Activated CD4-positive, CD25-positive, alpha-beta regulatory T cell treated with anti-CD3 and anti-CD28 coated beads, Interleukin-2, amount 50 U/mL, for 24 hours (primary cell): ENCODE results near the gene RAB34.
"Not testable (repeated sequence)": the region's sequence is repeated elsewhere in the genome, so short reads cannot be mapped to it uniquely, and the experiment has no call there.

Experiments used
- ATAC-seq, 2 donors: fragments of 150-1000 bp; cut with Tn5 transposase; one replicate each; pipeline ENCODE4 v1.10.0; 2021; ENCODE audit warnings: mild to moderate bottlenecking in 1 of 2, moderate library complexity in 1 of 2

Gene RAB34

DNA sequence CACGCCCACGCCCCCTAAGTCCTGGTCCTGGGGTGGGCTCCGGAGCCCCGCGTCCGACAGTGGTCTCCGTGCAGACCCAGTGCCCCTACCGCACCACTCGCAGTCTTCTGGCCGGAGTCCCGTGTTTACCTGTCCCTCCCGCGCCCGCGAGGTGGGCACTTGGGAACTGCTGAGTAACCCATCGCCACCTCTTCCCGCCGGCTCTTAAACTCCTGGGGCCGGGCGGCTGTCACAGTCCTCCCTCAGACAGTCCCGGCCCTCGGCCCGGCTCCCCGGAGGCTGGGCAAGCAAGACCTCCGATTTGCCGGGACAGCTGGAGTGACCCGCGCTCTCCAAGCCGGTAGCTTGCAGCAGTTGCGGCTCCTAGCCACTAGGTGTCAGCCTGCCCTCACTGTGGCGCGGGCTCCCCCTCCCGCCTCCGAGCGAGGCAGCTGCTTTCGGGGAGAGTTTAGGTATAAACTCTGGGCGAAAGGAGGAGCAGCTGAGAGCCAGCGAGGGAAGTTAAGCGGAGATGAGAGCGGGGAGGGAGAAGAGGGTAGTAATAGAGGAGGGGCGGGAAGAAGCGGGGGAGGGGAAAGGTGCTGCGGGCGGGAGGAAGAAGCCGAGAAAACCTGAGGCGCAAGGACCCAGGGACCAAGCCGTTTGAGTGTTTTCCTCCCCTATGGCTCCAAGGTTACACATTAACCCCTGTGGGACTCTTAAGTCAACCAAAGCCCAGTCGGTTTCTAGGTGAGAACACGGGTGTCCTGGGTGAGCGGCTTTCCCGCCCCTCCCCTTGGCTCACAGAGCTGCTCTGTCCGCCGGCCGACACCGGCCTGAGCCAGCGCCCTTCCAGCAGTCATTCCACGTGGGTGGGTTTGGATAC, 9.2 kb upstream of the RAB34 start:
- peak; percentile 31 to 36 for ATAC-seq

DNA sequence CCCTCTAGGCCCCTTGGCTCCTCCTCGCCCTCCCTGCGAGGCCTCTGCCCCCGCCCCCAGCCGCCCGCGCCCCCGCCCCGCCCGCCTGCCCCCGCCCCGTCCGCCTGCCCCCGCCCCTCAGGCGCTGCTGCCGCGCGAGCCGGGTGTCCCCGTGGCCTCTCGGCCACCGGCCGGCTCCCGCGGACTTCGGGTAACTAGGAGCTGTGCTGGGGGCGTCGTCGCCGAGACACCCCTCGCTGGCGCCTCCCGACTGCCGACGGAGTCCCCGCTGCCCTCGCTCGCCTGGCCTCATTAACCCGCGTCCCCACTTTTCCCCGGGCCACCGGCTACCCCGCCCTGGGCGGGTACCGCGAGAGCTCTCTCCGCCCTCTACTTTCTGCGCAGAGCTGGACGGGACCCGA, 8.6 kb upstream of the RAB34 start, which contains the start of gene TLCD1:
Gene TLCD1 (minus strand): TSS at position 8 of the 401 bp plus-strand sequence. CDS start 136 bp downstream, outside the sequence.
- peak; percentile 42 to 46 for ATAC-seq

DNA sequence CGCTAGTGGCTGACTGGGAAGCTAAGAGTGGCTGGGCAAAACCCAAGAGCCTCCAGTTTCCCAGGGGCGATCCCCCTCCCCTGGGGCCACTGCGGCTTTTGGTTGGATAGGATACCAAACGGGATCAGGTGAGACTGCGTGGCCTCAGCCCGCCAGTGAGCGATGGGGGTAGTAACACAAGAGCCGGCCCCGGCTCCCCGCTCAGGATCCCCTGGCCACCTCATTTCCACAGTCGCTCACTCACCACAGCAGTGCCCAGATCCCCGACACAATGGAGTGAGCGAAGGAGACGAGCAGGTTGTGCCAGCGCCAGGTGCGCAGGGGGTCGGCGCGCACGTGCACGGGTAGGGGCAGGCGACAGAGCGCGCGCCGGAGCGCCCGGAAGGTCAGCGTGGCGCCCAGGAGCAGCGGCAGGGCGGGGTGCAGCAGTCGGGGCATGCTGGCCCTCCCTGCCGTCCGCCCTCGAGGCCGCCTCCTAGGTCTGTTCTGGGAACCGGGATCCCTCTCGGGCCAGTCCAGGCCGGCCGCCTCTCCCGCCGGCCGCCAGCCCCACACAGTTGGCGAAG, 8.1 kb upstream of the RAB34 start:
- peak; percentile 4 for ATAC-seq

- no peak for ATAC-seq
Observed at GRCh38 chr17:28725166-28725659, 7.5 kb upstream of the RAB34 start.

- ATAC-seq, result no peak
Observed at GRCh38 chr17:28724500-28725165, 7.0 kb upstream of the RAB34 start.

GRCh38 chr17:28723836-28724499, 6.3 kb upstream of the RAB34 start:
- not testable (repeated sequence) for ATAC-seq

GRCh38 chr17:28723159-28723835, 5.6 kb upstream of the RAB34 start:
- no peak for ATAC-seq

DNA sequence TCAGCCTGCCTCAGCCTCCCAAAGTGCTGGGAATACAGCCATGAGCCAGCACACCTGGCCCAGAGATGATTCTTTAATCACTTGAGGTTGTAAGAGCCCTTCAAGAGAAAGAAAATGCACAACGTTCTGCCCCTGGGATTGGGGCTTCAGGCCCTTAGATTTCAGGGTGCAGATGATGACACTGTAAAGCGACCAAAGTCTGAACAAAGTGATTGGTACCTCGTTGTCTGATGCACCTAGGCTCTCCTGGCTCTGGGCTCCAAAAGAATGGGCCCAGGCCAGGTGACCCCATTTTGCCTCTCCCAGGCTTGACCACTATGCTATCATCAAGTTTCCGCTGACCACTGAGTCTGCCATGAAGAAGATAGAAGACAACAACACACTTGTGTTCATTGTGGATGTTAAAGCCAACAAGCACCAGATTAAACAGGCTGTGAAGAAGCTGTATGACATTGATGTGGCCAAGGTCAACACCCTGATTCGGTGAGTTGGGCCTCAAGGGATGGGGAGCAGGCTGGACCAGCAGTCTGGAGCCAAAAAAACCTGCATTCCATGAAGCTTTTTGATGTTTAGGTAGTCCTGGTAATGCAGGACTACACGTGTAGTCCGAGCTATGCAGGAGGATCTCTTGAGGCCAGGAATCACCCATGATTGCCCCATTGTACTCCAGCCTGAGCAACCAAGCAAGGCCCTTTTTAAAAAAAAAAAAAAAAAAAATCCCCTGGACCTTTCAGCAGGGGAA, 4.9 kb upstream of the RAB34 start:
- no peak for ATAC-seq

GRCh38 chr17:28720997-28721329, 3.3 kb upstream of the RAB34 start:
- not testable (repeated sequence) for ATAC-seq

DNA sequence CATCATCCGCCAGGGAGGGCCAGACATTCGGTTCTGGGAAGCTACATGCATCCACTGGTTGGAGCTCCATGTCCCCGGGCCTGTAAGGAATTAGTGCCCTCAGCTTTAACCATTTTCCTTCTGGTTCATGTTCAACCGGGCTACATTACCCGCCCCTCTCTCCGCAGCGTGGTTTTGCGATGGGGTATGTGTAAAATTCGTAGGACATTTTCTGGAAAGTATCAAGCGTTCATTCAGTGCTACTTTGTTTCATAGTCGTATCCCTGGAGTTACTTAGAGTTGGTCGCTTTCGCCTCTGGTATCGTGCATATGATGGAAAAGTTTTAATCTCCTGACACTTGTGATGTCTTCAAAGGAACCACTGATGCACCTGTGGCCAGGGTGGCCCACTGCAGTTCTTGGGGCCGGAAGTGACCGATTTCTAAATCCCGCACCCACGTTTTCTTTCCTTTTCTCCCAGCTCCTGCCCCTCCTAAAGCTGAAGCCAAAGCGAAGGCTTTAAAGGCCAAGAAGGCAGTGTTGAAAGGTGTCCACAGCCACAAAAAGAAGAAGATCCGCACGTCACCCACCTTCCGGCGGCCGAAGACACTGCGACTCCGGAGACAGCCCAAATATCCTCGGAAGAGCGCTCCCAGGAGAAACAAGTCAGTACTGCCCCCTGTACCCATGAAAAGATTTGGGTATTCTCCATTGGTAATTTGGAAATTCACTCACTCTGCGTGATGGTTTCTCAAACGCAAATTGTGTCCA, 2.8 kb upstream of the RAB34 start:
- peak in 1 of 2 donors; percentile 14 for ATAC-seq

GRCh38 chr17:28719021-28719433, 1.4 kb upstream of the RAB34 start:
- ATAC-seq, result no peak

DNA sequence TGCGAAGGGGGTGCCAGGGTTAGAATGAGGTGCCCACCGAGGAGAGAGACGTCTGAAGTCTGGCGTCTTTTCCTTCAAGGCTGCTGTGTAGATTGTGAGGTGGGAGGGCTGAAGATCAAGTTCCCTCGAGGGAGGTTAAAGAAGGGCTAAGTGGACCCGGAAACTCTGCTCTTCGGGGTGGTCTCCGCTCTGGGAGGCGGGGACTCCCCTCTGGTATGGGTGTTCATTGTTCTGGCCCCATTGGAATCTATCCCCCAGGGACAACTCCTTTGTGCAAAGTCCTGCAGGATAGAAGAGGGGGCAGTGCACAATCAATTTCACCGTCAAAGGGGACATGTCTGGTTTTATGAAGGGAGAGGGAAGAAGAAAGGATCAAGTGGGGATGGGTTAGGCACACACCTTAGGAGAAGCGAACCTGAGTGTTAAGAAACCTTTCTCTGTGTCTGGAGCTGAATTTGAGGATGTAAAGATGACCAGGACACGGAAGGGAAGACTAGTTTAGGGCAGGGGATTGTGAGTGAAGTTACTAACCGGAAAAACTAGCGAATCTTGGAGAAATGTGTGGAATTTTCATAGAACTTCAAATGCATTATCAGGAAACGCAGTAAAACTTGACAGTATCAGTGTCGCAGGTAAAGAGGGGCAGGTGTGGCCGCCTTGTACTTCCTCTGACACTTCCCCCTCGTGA, 809 bp upstream of the RAB34 start:
- ATAC-seq, result no peak

DNA sequence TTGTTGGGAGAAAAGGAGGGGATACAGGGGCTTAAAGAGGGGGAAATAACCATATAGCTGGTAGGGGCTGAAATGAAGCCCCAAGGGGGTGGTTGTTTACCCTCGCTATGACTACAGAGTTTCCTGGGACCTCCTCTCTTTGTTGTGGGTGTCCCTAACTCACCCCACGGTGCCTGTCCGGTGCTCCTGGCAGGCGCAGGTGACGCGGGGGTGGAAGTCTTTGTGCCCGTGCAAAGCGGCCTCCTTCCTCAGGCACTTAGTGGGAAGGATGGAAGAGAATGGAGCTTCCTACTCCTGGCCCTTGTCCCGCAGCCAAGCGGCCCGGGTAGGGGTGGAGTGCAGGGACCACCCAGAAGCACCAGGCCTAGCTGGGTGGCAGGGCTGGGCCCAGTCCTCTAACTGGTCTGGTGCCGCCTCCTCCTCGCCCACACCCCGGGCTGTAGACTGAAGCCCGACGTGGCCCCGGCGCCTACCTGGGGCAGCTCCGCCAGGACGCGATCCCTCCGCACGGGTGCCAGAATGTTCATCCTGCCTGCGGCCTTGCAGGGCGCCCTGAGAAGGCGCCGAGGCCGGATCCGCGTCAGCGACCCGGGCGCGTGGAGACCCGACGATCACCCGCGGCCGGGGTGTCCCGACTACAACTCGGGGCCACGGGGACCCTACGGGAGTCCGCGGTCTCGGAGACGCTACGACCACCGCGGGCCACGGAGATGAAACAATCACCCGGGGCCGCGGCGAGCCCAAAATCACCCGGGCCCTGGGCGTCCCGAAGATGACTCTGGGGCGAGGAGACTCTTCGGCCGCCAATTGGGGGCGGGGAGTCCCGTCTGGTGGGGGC, 709 bp downstream of the RAB34 start:
- no peak for ATAC-seq

GRCh38 chr17:28715217-28715616, 2.5 kb downstream of the RAB34 start:
- no peak for ATAC-seq

DNA sequence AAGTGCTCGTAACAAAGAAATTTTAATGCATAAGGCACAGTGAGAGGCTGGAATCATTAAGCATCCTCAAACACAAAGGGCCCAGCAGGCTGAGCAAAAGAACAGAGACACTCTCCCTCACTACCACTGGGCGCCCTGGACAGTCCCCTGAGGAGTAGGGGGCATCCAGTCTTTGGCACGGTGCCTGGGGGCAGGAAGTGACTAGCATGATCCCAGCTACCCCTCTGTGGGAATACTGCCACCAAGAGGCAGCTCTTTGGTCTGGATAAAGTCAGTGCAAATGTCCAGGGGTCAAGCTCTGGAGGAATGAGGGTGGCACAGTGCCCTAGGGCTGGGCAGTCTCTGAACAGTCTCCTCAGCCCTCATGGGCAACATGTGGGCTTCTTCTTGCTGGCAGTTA, 3.4 kb downstream of the RAB34 start:
- ATAC-seq, result no peak

DNA sequence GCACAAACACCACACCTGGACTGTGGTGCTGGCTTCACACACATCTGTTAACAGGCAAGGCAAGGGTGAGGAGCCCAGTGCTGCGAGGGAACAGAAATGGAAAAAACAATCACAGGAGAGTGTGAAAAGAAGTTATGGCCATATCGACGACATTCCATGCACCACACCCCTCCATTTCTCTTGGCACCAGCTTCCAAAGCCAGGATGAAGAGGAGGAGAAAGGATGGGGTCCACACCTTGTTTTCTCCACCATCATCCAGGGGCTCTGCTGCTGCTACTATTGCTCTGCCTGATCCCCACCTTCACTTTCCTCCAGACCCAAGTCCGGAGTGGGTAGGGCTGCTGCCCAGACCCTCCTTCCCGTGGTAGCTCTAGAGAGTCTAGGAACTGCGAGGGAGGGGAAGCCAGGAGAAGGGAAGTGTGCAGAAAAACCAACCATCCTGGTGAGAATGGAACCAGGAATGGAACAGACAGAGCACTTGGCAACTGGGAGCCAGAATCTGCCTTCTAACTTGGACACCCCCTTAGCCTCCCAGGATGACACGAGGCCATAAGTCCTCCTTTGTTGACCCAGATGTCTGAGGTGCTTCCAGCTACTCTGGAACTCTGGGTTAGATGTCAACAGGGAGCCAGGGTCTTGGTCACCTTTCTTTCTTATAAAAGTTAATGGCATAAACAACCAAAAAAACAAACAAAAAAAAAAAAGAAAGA, 4.8 kb downstream of the RAB34 start:
- ATAC-seq, result no peak

DNA sequence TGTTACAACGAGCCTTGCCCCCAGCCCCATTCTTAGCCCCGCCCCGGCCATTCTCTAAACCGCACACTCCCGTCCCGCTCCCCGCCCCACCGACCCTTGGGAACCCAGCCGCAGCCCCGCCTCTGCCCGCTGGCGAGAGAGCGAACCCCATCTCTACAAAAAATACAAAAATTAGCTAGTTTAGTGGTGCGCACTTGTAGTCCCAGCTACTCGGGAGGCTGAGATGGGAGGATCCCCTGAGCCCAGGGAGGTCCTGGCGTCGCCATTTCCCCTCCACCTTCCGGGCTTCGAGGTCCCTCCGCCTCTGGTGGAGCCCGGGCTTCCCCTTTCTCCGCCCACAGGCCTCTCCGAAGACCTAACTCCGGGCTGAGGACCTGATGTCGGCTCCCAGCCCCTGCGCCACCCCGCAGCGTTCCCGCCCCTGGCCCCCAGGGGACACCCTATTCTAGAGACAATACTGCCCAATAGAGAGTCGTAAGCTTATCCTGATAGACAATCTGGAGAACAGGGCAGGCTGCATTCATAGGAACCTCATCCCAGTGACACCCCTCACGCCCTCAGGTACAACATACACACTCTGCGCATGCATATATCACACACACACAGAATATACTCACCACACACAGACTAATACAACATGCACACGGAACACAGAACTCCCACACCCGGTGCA, 5.5 kb downstream of the RAB34 start:
- ATAC-seq, result peak; percentile 39 to 49

GRCh38 chr17:28711723-28712031, 6.0 kb downstream of the RAB34 start, which contains the start of gene PROCA1:
PROCA1 (minus strand) TSS chr17:28711888; CDS start chr17:28711660, 228 bp downstream.
- peak; percentile 28 to 32 for ATAC-seq
